ENCODE results near the gene CDCA7.
A peak's percentile ranks its signal among the peaks of the same experiment; 100 is the strongest.
"Not testable (repeated sequence)": the region's sequence is repeated elsewhere in the genome, so short reads cannot be mapped to it uniquely, and the experiment has no call there.

CDCA7 gene

GRCh38 chr2:173354582-173355131, at the start of gene CDCA7:
CDCA7 (plus strand) TSS chr2:173354872; CDS start chr2:173354964, 92 bp downstream.
- H3K9me3 ChIP-seq (ENCODE audit: insufficient read depth, low read depth, low read length), result no peaks in the 10 kb centered on the region
- peak within 1 kb of the TSS; percentile 75 for H2AFZ ChIP-seq (ENCODE audit: low read length)
- H3K27me3 ChIP-seq (ENCODE audit: insufficient read depth, low read length, poor library complexity, severe bottlenecking), result peaks cover 5% of the 10 kb centered on the region
- H3K4me3 ChIP-seq (ENCODE audit: low read length, poor library complexity, severe bottlenecking), result peak within 1 kb of the TSS; percentile 84
- no peak for TF ChIP-seq CTCF (conservative IDR thresholded peaks at IDR 0.05; ENCODE audit: low read length)
- no peak for TF ChIP-seq EZH2phosphoT487 (IDR thresholded peaks at IDR 0.05; ENCODE audit: borderline replicate concordance)
- no peaks in the 10 kb centered on the region for H3K9me2 ChIP-seq (replicated peaks; ENCODE audit: low read depth, low read length)
- H3K36me3 ChIP-seq (ENCODE audit: insufficient read depth, low read length), result no peaks in the 10 kb centered on the region
- H4K20me1 ChIP-seq (ENCODE audit: insufficient read depth, low read length, poor library complexity, severe bottlenecking), result peaks cover 27% of the 10 kb centered on the region
- H3F3A ChIP-seq (ENCODE audit: low read depth), result peaks cover 13% of the 10 kb centered on the region
- peak within 1 kb of the TSS; percentile 100 for H3K9ac ChIP-seq (ENCODE audit: low read depth, low read length, poor library complexity, severe bottlenecking)
- peaks cover 58% of the 10 kb centered on the region for H3K4me1 ChIP-seq (ENCODE audit: insufficient read depth, low read length, poor library complexity, severe bottlenecking)
- peaks cover 62% of the 10 kb centered on the region for H3K79me2 ChIP-seq (ENCODE audit: insufficient read depth, low read length)
- H3K4me2 ChIP-seq (ENCODE audit: low read depth, low read length, poor library complexity, severe bottlenecking), result peak within 1 kb of the TSS; percentile 99

GRCh38 chr2:173305303-173305702, 49.4 kb upstream of the CDCA7 start:
- H3K27me3 ChIP-seq (ENCODE audit: insufficient read depth, low read length, poor library complexity, severe bottlenecking), result no peaks in the 10 kb centered on the region
- no peak overlapping the region for H3K4me3 ChIP-seq (ENCODE audit: low read length, poor library complexity, severe bottlenecking)
- no peaks in the 10 kb centered on the region; the same call in 1 of the 2 replicates for H3K9me3 ChIP-seq (ENCODE audit: insufficient read depth, low read depth, low read length)
- H3K36me3 ChIP-seq (ENCODE audit: insufficient read depth, low read length), result no peaks in the 10 kb centered on the region
- TF ChIP-seq CTCF (conservative IDR thresholded peaks at IDR 0.05; ENCODE audit: low read length) (no peak), EZH2phosphoT487 (IDR thresholded peaks at IDR 0.05; ENCODE audit: borderline replicate concordance) (no peak)
- no peak overlapping the region for H2AFZ ChIP-seq (ENCODE audit: low read length)
- H3K4me1 ChIP-seq (ENCODE audit: insufficient read depth, low read length, poor library complexity, severe bottlenecking), result peaks cover 4% of the 10 kb centered on the region
- H3K4me2 ChIP-seq (ENCODE audit: low read depth, low read length, poor library complexity, severe bottlenecking), result no peak overlapping the region
- no peaks in the 10 kb centered on the region for H3F3A ChIP-seq (ENCODE audit: low read depth)
- no peaks in the 10 kb centered on the region for H3K9me2 ChIP-seq (replicated peaks; ENCODE audit: low read depth, low read length)
- no peak overlapping the region for H3K9ac ChIP-seq (ENCODE audit: low read depth, low read length, poor library complexity, severe bottlenecking)
- no peaks in the 10 kb centered on the region for H4K20me1 ChIP-seq (ENCODE audit: insufficient read depth, low read length, poor library complexity, severe bottlenecking)
- no peaks in the 10 kb centered on the region for H3K79me2 ChIP-seq (ENCODE audit: insufficient read depth, low read length)

- Histone ChIP-seq H3K4me3 (ENCODE audit: low read length, poor library complexity, severe bottlenecking) (no peak overlapping the region), H3F3A (ENCODE audit: low read depth) (no peaks in the 10 kb centered on the region), H2AFZ (ENCODE audit: low read length) (peak overlapping the region; percentile 38; the same call in 1 of the 2 replicates), H3K79me2 (ENCODE audit: insufficient read depth, low read length) (no peaks in the 10 kb centered on the region), H3K4me2 (ENCODE audit: low read depth, low read length, poor library complexity, severe bottlenecking) (no peak overlapping the region), H3K27me3 (ENCODE audit: insufficient read depth, low read length, poor library complexity, severe bottlenecking) (no peaks in the 10 kb centered on the region), H3K9ac (ENCODE audit: low read depth, low read length, poor library complexity, severe bottlenecking) (no peak overlapping the region), H4K20me1 (ENCODE audit: insufficient read depth, low read length, poor library complexity, severe bottlenecking) (no peaks in the 10 kb centered on the region), H3K4me1 (ENCODE audit: insufficient read depth, low read length, poor library complexity, severe bottlenecking) (peaks cover 4% of the 10 kb centered on the region), H3K36me3 (ENCODE audit: insufficient read depth, low read length) (no peaks in the 10 kb centered on the region), H3K9me2 (replicated peaks; ENCODE audit: low read depth, low read length) (no peaks in the 10 kb centered on the region), H3K9me3 (ENCODE audit: insufficient read depth, low read depth, low read length) (no peaks in the 10 kb centered on the region)
- no peak for TF ChIP-seq CTCF (conservative IDR thresholded peaks at IDR 0.05; ENCODE audit: low read length)
- no peak for TF ChIP-seq EZH2phosphoT487 (IDR thresholded peaks at IDR 0.05; ENCODE audit: borderline replicate concordance)
These were observed 47.4 kb upstream of the CDCA7 start for GRCh38 chr2:173307293-173307692.

GRCh38 chr2:173309370-173309769, 45.3 kb upstream of the CDCA7 start:
- not testable (repeated sequence) for H3K27me3 ChIP-seq (ENCODE audit: insufficient read depth, low read length, poor library complexity, severe bottlenecking); H3K4me3 ChIP-seq (ENCODE audit: low read length, poor library complexity, severe bottlenecking); H3K4me1 ChIP-seq (ENCODE audit: insufficient read depth, low read length, poor library complexity, severe bottlenecking); H3K9ac ChIP-seq (ENCODE audit: low read depth, low read length, poor library complexity, severe bottlenecking); H4K20me1 ChIP-seq (ENCODE audit: insufficient read depth, low read length, poor library complexity, severe bottlenecking); H3K79me2 ChIP-seq (ENCODE audit: insufficient read depth, low read length); H3F3A ChIP-seq (ENCODE audit: low read depth); H3K9me3 ChIP-seq (ENCODE audit: insufficient read depth, low read depth, low read length); H2AFZ ChIP-seq (ENCODE audit: low read length); H3K36me3 ChIP-seq (ENCODE audit: insufficient read depth, low read length); H3K4me2 ChIP-seq (ENCODE audit: low read depth, low read length, poor library complexity, severe bottlenecking); H3K9me2 ChIP-seq (replicated peaks; ENCODE audit: low read depth, low read length)

Data from Loucy (cell line).